Kidney (tissue), 14 donors: Measurements from ENCODE around the gene CCDC169. TPM values are rescaled to one million over a fixed set of nuclear protein-coding genes. Genes with fewer than 3 reads are reported as not detected.

Source experiments
- DNase-seq, 5 donors: peaks; one replicate each; pipeline ENCODE4 v3.0.0-alpha.2; 2013 to 2020
- FAIRE-seq: peaks from 2 replicates; lab custom pipeline; 2012; peaks lifted over from hg19 to GRCh38; lab: Jason Lieb, UNC
- H3K27ac ChIP-seq, 2 donors: one replicate each; pipeline ENCODE4 v1.7.0; 2013; ENCODE audit warnings: low read depth in 2 of 2, low read length in 2 of 2, inconsistent platforms in 1 of 2
- H3K27me3 ChIP-seq: one replicate; pipeline ENCODE4 v1.7.1; 2013; ENCODE audit warnings: low read length, inconsistent platforms; ENCODE audit not compliant: control insufficient read depth, insufficient read depth
- H3K36me3 ChIP-seq, 3 donors: one replicate each; pipeline versions ENCODE4 v1.7.0 to v1.7.1; 2013; ENCODE audit warnings: low read length in 3 of 3, control low read depth in 1 of 3, inconsistent platforms in 1 of 3; ENCODE audit not compliant: insufficient read depth in 3 of 3, control insufficient read depth in 2 of 3
- H3K4me1 ChIP-seq, 3 donors: one replicate each; pipeline versions ENCODE4 v1.7.0 to v1.7.1; 2013; ENCODE audit warnings: low read length in 3 of 3, inconsistent platforms in 1 of 3, low read depth in 1 of 3; ENCODE audit not compliant: control insufficient read depth in 2 of 3, insufficient read depth in 2 of 3
- H3K4me3 ChIP-seq, 3 donors: one replicate each; pipeline versions ENCODE4 v1.7.0 to v1.8.1; 2013; ENCODE audit warnings: low read length in 3 of 3, control low read depth in 1 of 3, inconsistent platforms in 1 of 3
- H3K9ac ChIP-seq, 3 donors: one replicate each; pipeline versions ENCODE4 v1.7.0 to v1.7.1; 2013; ENCODE audit warnings: low read length in 3 of 3, control low read depth in 1 of 3, inconsistent platforms in 1 of 3
- H3K9me3 ChIP-seq, 3 donors: one replicate each; pipeline versions ENCODE4 v1.7.0 to v1.7.1; 2013; ENCODE audit warnings: low read length in 3 of 3, control low read depth in 1 of 3, inconsistent platforms in 1 of 3; ENCODE audit not compliant: control insufficient read depth in 2 of 3, insufficient read depth in 1 of 3
- intact Hi-C: fragments of 100-400 bp; cut with DNase I; formaldehyde crosslinking; loops from one replicate; pipeline ENCODE4 v1.11.1; 2022
- polyA plus RNA-seq: library from polyadenylated mRNA; stranded (reverse); fragments of 350-450 nt; fragmentation: Illumina TruSeq; extraction: RNeasy Lipid Tissue Mini Kit (QIAGEN cat#74804); gene quantifications from one replicate; pipeline ENCODE4 v1.2.3, GENCODE V29; 2014; ENCODE audit warnings: low read depth, low replicate concordance; ENCODE audit not compliant: insufficient read depth
- total RNA-seq: library from RNA; stranded (reverse); fragmentation: NEBNext Ultra II Directional; extraction: Animal tissue kit (Norgen Biotek cat#: 25700); gene quantifications from one replicate; pipeline ENCODE4 v1.2.1, GENCODE V29; 2021
- TF ChIP-seq, protein P1 (sequence below): IDR thresholded peaks from 3 replicates; pipeline ENCODE4 v1.5.1; 2012; ENCODE audit warnings: mild to moderate bottlenecking, moderate library complexity, borderline replicate concordance; ENCODE audit not compliant: insufficient read depth; ENCODE audit errors: extremely low read depth
- donor health status: control.
- donor health status: control.
- donor health status: control.
- donor health status: control.
- donor health status: control.
- donor health status: DM: yes; HTN: yes; CAD: no.
- donor health status: Normal renal cell carcinoma (clear cell type).

The CCDC169 gene
- total and polyA plus RNA-seq, 2 donors from 2014 or later: 1.5 to 2.5 TPM

- no peak for DNase-seq
- Histone ChIP-seq H3K4me1 (no peaks in the 10 kb centered on the region), H3K27me3 (no peaks in the 10 kb centered on the region), H3K9ac (no peak within 1 kb of the TSS), H3K9me3 (no peaks in the 10 kb centered on the region), H3K27ac (no peak within 1 kb of the TSS), H3K36me3 (no peaks in the 10 kb centered on the region), H3K4me3 (no peak within 1 kb of the TSS)
- TF ChIP-seq, protein P1, sequence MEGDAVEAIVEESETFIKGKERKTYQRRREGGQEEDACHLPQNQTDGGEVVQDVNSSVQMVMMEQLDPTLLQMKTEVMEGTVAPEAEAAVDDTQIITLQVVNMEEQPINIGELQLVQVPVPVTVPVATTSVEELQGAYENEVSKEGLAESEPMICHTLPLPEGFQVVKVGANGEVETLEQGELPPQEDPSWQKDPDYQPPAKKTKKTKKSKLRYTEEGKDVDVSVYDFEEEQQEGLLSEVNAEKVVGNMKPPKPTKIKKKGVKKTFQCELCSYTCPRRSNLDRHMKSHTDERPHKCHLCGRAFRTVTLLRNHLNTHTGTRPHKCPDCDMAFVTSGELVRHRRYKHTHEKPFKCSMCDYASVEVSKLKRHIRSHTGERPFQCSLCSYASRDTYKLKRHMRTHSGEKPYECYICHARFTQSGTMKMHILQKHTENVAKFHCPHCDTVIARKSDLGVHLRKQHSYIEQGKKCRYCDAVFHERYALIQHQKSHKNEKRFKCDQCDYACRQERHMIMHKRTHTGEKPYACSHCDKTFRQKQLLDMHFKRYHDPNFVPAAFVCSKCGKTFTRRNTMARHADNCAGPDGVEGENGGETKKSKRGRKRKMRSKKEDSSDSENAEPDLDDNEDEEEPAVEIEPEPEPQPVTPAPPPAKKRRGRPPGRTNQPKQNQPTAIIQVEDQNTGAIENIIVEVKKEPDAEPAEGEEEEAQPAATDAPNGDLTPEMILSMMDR: no peak
- no peak for FAIRE-seq
- intact Hi-C loops: no loop called here
Observed at GRCh38 chr13:36214163-36214921, 83.3 kb downstream of the CCDC169 start, which contains the start of gene SOHLH2. Gene SOHLH2, minus strand, starts transcription at chr13:36214556. Its CDS starts 30 bp downstream, at chr13:36214526.

- no peaks in the 10 kb centered on the region for H3K27me3 ChIP-seq
Observed at GRCh38 chr13:36212789-36213188, 84.8 kb downstream of the CCDC169 start.

GRCh38 chr13:36211567-36211966 lies 86.0 kb downstream of the CCDC169 start:
- no peak overlapping the region for H3K4me3 ChIP-seq
- TF ChIP-seq, protein P1: no peak
- H3K4me1 ChIP-seq: no peaks in the 10 kb centered on the region
- H3K36me3 ChIP-seq: no peaks in the 10 kb centered on the region
- no peak for DNase-seq
- H3K27ac ChIP-seq: no peak overlapping the region
- no peak overlapping the region for H3K9ac ChIP-seq
- no peaks in the 10 kb centered on the region for H3K27me3 ChIP-seq
- intact Hi-C loops: no loop called here
- no peak for FAIRE-seq
- no peaks in the 10 kb centered on the region for H3K9me3 ChIP-seq

More at GRCh38 chr13:36212789-36213188, 84.8 kb downstream of the CCDC169 start:
- Histone ChIP-seq H3K9ac (no peak overlapping the region), H3K4me1 (no peaks in the 10 kb centered on the region), H3K27ac (no peak overlapping the region), H3K36me3 (no peaks in the 10 kb centered on the region), H3K9me3 (no peaks in the 10 kb centered on the region), H3K4me3 (no peak overlapping the region)
- no peak for FAIRE-seq
- TF ChIP-seq, protein P1: no peak
- intact Hi-C loops: no loop called here
- no peak for DNase-seq
